ENCODE data around the gene RANBP3L.
"Not testable (repeated sequence)": the region's sequence is repeated elsewhere in the genome, so short reads cannot be mapped to it uniquely, and the experiment has no call there.

RANBP3L gene

GRCh38 chr5:36301858-36302603, at the start of gene RANBP3L:
TSS of gene RANBP3L (minus strand) at chr5:36301902. CDS start at chr5:36301416, 486 bp downstream.
- DNase-seq: no peak

- no peak for DNase-seq
Measured at GRCh38 chr5:36346896-36347690, 45.4 kb upstream of the RANBP3L start.

- no peak for DNase-seq
Measured at GRCh38 chr5:36344899-36345298, 43.2 kb upstream of the RANBP3L start.

GRCh38 chr5:36341720-36342119, 40.0 kb upstream of the RANBP3L start:
- DNase-seq: not testable (repeated sequence)

GRCh38 chr5:36337597-36337996, 35.9 kb upstream of the RANBP3L start:
- DNase-seq: no peak

- DNase-seq: no peak
Measured at GRCh38 chr5:36334315-36334714, 32.6 kb upstream of the RANBP3L start.

GRCh38 chr5:36332720-36333119, 31.0 kb upstream of the RANBP3L start:
- not testable (repeated sequence) for DNase-seq

- no peak for DNase-seq
Measured at GRCh38 chr5:36325196-36325595, 23.5 kb upstream of the RANBP3L start.

- DNase-seq: no peak
Measured at GRCh38 chr5:36323926-36324781, 22.5 kb upstream of the RANBP3L start.

GRCh38 chr5:36312953-36313672, 11.4 kb upstream of the RANBP3L start:
- no peak for DNase-seq

GRCh38 chr5:36311956-36312355, 10.3 kb upstream of the RANBP3L start:
- DNase-seq: no peak

- DNase-seq: no peak
Measured at GRCh38 chr5:36310138-36310537, 8.4 kb upstream of the RANBP3L start.

- DNase-seq: peak; percentile 4
Measured at GRCh38 chr5:36305571-36306326, 4.0 kb upstream of the RANBP3L start.

- DNase-seq: no peak
Measured at GRCh38 chr5:36304095-36304805, 2.5 kb upstream of the RANBP3L start.

- DNase-seq: no peak
Measured at GRCh38 chr5:36300927-36301540, 668 bp downstream of the RANBP3L start.

GRCh38 chr5:36300191-36300926, 1.3 kb downstream of the RANBP3L start:
- no peak for DNase-seq

- no peak for DNase-seq
Measured at GRCh38 chr5:36298552-36298951, 3.1 kb downstream of the RANBP3L start.

GRCh38 chr5:36297653-36298052, 4.0 kb downstream of the RANBP3L start:
- DNase-seq: no peak

- DNase-seq: no peak
Measured at GRCh38 chr5:36285837-36286615, 15.7 kb downstream of the RANBP3L start.

Measured in stimulated activated CD4-positive, alpha-beta T cell treated with anti-CD3 and anti-CD28 coated beads, Interleukin-4, amount 100 ng/mL, for 24 hours (primary cell).